HG03066 (cell line): ENCODE data around the gene UNC5CL.
"Not testable (repeated sequence)": the region's sequence is repeated elsewhere in the genome, so short reads cannot be mapped to it uniquely, and the experiment has no call there.

Experiments used
- ATAC-seq: cut with Tn5 transposase; IDR thresholded peaks from one replicate; pipeline ENCODE4 v1.9.1; 2021; ENCODE audit warnings: low read depth; ENCODE audit not compliant: unreplicated experiment

The UNC5CL gene

DNA sequence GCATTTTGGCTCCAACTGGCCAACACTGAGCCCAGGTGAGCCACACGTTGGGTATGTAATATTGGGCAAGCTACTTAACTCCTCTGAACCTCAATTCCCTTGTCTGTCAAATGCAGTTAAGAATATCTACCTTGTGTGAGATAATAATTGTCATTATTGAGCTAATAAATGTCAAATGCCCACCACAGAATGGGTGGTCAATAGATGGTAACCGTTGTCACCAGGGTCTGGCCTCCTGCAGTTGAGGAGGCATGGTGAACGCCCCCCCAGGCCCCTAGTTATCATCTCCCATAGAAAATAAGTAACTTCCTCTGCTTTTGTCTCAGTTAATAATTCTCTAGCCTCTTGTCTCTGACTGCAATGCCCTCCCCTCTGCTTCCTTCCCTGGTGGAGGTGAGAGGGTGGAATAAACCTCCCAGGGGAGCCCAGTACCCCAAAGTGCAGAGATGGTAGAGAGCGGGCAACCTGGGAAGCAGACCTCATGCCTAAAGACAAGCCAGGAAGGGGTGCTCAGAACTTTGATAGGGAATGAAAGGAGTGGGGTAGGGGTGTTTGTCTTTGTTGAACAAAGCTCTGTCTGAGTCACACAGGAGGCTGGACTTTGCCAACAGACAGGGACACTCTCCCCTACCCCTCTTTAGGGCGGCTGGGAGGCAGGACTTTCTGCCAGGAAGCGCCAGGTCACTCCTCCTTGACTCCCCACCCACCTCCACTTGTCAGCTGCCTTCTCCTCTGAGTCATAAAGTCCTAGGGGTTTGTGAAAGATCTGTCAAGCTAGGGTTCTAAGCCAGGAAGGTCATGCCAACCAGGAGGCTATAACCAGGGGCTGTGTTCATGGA lies 1.3 kb upstream of the UNC5CL start:
- ATAC-seq = no peak

DNA sequence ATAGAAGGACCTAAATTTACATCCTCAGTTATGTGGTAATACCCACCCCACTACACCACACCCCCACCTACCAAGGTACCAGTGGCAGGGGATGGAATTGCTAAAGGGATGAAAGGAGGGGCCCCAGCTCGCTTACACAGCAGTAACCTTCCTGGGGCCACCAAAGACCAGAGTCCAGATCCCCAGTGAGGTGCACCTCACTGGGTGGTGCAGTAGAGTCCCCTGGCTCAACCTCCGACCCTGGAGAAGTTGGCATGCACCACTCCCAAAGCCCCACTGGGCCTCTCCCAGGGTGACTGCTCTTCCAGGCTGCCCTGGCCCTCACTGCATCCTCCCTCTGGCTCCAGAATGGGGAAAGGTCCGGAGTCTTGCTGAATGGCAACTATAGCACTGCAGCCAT lies 816 bp downstream of the UNC5CL start:
- no peak for ATAC-seq

DNA sequence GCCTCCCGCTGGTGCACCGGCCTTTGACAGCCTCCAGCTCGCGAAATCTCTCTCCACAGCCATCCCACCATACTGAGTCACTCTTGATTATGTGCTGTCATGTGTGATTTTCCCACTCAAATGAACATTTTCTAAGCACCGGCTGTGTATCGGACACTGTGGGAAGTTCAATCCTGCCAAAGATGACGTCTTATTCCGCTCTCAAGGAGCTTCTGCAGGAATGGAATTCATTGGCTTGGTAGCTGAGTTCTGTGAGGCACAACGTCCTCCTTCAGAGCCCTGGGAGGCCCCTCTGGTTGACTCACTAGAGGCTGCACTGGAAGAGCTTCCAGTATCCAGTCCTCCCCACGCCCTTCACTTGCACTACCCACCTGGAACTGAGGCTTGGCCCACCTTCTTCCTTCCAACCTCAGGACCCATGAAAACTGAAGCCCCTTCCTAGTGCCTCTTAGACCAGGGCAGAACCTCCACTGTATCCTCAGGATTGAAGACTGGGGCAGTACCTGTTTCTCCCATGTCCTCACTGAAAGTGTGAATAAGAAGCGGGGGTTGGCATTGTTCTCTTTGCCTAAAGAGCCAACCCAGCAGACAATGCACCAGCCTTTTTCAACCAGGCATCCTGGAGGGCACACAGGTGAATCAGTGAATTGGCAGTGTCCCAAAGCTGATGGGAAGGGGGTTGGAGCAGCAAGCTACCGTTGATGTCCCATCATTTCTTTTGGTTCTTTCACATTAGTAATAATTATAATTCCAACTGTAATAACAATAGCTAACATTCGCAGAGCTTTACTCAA lies 1.7 kb downstream of the UNC5CL start:
- ATAC-seq = no peak

DNA sequence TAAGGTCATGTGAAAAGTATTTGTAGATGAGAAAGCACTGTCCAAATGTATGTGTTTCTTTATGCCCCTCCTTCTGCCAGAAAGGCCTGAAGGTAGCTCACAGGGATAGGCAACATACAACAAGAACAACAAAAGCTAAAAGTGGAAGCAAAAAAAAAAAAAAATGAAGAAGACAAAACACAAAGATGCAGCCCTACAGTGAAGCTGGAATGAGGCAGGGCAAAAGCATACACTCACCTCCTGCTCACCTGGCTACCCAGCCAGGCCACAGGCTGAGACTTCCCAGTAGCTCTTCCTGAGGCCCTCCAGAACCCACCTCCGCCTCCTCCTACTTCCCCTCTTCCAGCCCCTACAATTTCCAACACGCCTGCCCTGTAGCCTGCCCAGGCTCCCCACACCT lies 2.4 kb downstream of the UNC5CL start:
- ATAC-seq = no peak

DNA sequence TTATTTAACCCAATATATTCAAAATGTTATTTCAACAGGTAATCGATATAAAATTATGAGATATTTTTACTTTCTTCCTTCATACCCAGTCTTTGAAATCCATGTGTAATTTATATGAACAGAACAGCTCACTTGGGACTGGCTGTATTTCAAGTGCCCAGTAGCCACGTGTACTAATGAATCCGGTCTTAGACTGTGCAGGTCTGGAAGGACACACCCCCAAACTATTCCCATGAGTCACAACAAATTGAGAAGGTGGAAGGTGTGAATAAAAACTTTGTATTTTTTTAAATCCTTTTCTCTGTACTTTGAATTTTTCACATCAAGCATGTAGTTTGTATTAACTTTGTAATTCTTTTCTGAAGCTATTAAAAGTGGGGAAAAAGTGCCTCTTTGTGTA lies 2.8 kb downstream of the UNC5CL start:
- ATAC-seq = no peak

DNA sequence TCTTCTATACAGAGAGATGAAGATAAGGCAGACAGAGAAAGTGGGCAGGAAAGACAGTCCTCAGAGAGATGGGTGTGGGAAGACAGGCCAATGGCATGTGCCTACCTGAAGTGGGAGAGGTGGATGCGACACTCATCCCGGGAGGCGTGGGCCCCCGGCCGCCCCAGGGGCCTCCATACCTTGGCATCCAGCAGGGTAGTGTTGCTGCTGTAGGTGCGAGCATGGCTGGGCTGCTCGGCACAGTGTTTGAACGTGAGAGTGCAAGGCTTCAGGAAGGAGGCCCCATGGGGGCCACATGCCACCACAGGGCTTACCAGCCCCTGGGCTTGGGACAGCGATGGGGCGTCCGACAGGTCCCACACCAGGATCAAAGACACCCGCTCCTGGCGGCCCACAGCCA lies 5.2 kb downstream of the UNC5CL start:
- no peak for ATAC-seq

DNA sequence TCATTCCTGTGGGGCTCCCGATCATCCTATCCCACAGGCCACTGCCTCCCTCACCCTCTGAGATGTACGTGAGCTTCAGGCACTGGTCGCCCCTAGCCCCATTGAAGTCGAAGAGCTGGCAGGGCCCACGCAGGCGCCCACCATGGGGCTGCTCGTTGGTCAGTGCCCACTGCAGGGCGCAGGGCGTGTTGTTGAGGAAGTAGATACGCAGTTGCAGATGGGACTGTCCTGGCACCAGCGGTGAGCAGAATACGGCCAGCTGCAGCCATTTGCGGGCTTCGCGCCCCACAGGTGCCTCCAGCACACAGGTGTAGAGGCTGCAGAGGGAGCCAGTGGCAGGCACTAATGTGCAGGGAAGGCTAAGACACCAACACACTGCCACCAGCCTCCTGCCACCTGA lies 6.2 kb downstream of the UNC5CL start:
- no peak for ATAC-seq

DNA sequence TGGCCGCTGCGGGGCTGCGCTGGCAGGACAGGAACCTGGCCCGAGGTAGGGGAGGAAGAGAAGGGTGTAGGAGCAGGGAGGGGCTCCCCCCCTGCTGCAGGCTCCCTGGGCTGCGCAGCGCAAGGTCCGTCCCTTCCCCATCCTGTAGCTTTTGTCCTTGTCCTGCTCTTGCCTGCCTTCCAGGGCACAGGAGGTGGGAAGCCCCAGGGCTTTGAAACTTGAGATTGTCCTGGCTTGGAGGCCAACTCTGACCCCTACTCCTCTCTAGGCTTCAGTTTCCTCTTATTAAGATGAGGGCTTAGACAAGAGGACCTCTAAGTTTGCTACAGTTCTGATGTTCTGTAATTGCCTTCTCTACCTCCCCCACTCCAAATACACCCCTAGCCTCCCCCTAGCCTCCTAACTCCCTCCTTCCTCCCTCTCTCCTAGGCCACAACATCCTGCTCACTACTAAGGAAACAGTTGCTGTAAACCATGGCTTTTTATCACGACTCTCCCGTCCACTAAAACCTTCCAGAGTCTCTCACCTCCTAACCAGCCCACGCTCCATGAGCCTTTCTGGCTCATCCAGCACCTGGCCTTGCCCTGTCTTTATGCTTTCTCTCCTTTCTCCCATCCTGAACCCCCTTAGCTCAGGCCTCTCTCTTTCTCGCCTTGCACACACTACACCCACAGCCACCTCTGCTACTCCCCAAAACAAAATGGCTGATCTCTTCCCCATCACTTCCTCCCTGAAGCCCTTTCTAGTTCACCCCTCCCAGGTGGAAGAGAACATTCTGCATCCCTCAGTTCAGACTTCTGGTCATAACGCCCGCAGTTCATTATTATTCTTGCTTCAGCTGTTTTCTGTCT lies 10.2 kb downstream of the UNC5CL start:
- ATAC-seq = peak; percentile 56

DNA sequence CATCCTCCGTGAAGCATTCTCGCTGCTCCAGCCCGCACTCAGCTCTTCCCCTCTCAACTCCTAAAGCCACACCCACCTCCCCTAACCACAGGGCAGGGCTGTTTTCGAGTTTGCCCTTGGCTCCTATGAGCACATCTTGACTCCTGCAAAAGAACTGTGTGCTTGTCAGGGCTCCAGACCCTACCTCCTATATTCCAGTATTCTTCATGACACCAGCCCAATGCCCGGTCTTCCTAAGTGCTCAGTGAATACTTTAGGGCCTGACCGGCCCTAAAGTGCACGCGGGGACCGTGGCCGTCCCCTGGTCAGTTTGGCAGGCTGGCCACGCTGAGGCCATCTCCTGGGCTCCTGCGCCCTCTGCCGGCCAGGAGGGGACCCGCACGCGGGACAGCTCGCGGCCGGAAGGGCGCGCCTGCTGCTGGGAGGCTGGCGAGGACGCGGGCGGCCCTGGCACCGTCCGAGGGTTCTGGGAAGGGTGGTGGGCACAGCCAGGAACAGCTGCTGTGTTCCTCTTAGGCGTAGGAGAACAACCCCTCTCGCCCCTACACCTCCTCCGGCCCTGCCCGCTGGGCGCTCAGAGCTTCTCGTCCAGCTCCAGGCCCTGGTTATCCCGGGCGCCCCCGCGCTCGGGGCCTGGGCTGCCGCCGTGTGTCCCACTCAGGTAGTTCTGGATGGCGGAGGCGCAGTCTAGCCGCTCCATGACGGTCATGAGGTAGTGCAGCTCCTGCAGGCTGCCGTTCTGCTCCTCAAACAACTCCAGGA lies 11.0 kb downstream of the UNC5CL start:
- peak; percentile 79 for ATAC-seq

DNA sequence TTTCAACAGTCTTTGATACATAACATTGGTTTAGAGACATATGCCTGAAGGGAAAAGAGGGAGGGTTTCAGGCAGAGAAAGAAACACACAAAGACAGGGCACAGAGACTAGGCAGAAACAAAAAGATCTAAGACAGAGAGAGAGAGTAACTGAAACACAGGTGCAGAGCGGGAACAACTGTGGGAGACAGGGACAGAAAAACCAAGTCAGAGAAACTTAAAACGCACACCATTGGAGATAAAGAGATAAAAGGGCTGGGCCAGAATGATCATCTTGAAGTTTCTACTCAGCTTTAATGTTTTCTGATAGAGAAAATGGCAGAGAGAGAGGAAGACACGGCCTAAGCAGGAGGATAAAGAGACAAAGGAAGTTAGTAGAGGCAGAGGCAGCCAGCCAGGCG lies 11.8 kb downstream of the UNC5CL start:
- ATAC-seq = no peak

DNA sequence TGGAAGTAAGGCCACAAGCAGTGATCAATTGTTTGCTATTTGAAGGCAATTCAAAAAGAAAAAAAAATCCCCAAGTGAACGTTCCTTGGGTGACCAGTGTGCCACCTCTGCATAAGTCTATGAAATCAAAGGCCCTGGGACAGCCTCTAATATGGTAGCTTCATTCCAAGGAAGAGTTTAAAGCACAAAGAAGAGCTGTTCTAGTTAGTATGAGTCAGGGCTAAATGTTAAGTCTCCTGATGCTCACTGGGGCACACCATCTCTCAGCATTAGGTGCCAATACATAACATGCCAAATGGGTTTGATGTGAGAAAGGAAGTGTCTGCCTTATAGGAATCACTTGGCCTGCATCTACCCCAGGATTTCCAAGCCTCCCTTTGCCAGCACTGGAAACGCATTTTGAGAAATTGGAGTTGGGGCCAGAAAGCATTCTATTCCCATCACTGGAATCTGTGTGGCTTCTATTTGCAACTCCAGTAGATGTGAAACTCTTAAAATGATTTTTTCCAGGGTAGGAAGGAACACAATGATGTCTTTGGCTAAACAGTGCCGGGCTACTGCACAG lies 13.0 kb downstream of the UNC5CL start:
- no peak for ATAC-seq

DNA sequence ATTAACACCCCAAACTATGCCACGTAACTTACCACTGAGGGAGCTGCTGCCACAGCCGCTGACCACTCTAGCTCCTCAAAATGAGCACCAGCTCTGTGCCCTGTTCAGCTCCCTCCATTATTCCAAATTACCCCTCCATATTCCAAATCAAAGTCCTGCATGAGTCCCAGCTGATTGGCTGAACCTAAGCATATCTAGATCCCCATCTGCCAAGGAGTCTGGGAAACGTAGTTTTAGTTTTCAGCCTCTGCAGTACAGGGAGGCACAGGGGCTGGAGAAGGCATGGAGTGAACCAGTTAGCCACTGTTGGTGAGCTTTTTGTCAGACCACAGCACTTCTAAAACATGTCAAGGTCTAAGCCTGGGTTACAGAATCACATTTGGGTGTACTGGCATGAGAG lies 15.9 kb downstream of the UNC5CL start:
- no peak for ATAC-seq

DNA sequence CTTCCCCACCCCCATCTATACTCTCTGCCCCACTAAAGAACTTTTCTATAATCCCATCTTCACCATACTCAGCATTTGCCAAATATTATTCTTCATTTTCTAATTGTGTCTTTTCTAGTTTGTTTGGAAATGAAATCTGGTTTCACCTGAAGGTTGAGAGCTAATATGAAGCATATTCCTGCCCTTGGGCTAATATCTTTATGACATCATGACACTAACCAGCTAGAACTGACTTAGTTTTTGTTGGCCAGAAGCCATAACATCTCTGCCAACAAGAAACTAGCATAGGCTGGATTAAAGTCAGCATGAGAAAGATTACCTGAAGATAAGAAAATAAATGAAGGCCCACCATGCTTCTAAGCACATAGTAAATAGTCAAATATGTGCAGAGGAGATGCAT lies 16.7 kb downstream of the UNC5CL start:
- ATAC-seq = no peak

DNA sequence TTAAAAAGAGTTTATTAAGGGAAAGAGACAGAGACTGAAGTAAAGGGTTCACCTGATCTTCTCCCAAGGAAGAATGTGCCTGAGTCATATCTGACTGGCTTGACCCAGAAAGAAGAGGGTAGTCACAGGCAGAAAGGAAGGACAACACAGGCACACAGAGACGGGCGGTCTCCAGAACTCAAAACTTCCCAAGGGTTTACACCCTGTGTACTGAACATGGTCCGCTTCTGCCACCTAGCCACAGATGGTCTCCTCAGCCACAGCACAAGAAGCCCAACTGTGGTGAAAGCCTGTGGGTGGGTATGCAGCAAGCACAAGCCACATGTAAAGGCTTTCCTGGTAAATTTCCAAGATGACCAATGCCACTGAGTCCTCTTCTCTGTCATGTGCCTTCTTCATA lies 17.2 kb downstream of the UNC5CL start:
- no peak for ATAC-seq

DNA sequence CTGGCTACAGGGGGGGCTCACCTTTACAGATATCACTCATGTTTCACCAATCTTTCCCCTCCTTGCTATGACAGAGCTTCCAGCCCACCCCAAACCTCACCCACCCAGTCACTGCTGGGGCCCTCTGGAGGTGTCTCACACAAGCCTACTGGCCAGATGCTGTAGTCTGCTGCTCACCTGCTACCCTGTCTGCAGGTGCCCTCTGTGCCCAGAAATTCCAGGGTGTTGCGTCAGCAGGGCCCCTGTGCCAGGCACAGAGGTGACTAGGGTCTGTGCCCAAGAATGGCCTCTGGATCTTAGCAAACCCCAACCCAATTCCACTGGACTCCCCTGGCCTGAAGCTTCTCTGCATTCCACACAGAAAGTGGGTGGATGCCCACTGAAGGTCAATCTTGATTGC lies 21.4 kb downstream of the UNC5CL start:
- ATAC-seq = no peak

DNA sequence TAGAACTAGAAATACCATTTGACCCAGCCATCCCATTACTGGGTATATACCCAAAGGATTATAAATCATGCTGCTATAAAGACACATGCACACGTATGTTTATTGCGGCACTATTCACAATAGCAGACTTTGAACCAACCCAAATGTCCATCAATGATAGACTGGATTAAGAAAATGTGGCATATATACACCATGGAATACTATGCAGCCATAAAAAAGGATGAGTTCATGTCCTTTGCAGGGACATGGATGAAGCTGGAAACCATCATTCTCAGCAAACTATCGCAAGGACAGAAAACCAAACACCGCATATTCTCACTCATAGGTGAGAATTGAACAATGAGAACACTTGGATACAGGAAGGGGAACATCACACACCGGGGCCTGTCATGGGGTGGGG lies 23.2 kb downstream of the UNC5CL start:
- not testable (repeated sequence) for ATAC-seq

DNA sequence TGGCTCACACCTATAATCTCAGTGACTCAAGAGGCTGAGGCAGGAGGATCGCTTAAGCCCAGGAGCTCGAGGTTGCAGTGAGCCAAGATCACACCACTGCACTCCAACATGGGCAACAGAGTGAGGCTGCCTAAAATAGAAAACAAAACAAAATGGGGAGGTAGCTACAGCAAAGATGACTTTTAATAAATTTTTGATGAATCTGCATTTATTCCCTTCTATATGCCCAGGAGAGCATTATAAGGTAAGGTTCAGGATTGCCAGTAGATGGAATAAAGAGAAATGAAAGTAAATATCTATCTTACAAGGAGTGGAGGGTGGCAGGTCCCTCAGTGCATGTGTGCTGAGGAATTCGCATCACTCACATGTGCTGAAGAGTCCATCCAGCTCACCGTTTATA lies 24.2 kb downstream of the UNC5CL start:
- no peak for ATAC-seq

DNA sequence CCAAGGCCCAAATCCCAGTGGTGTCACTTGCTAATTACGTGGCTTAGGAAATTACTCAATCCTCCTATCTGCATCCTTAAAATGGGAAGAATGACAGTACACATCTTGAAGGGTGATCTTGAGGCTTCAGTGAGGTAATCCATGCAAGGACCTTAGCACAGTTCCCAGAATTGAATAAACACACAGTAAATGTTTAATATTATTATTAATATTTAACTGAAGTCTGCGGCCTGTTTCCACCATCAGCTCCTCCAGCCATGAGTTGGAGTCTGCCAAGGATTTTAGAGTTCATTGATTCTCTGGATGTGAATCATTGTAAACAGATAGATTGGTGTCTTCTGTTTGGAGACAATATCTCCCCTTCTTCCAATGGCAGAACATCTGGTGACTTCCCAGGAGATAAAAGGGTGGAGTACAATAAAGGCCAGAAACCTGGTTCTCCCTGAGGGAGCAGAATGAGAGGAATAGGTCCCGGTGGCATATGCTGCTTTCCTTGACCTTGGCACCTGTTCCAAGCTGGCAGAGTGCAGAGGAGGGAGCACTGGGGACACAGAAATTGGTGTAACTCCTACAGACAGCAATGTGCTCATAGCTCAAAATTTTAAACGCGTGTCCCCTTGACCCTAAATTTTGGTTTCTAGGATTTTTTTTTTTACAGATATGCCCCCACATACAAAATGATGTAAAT lies 25.4 kb downstream of the UNC5CL start:
- ATAC-seq = no peak

DNA sequence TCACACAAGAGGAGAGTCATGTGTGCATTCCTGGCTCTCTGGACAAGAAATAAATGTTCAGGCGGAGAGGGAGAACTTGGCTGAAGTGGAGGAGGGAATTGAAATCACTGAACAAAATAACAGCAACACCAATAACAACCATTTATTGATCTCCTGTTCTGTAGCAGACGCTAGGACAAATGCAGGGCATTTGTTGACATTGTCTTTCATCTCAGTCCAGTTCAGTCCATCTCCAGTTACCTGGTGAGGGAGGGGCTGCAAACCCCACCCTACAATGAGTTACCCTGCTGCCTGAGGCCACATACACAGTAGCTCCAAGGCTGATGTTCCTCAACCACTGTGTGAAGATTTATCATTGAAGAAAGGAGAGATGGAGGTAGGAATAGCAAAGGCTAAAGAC lies 27.3 kb downstream of the UNC5CL start:
- no peak for ATAC-seq
